NCI-H82 (cell line): ENCODE results near the gene ACTBL2.
"Not testable (repeated sequence)": the region's sequence is repeated elsewhere in the genome, so short reads cannot be mapped to it uniquely, and the experiment has no call there.

ENCODE experiments used
- DNase-seq: peaks from one replicate; lab custom pipeline; 2025; lab: John Stamatoyannopoulos, UW

ACTBL2 gene

GRCh38 chr5:57482671-57483106 lies at the start of gene ACTBL2:
ACTBL2 (minus strand) TSS chr5:57482811; CDS start chr5:57482707, 104 bp downstream.
- DNase-seq: no peak

GRCh38 chr5:57531333-57531732 lies 48.7 kb upstream of the ACTBL2 start:
- DNase-seq: no peak

GRCh38 chr5:57529864-57530263 lies 47.3 kb upstream of the ACTBL2 start:
- no peak for DNase-seq

- no peak for DNase-seq
Measured at GRCh38 chr5:57527870-57528269, 45.3 kb upstream of the ACTBL2 start.

- DNase-seq: no peak
Measured at GRCh38 chr5:57524348-57525060, 41.9 kb upstream of the ACTBL2 start.

- DNase-seq: not testable (repeated sequence)
Measured at GRCh38 chr5:57522477-57522876, 39.9 kb upstream of the ACTBL2 start.

GRCh38 chr5:57518415-57518814 lies 35.8 kb upstream of the ACTBL2 start:
- not testable (repeated sequence) for DNase-seq

- peak; percentile 12 for DNase-seq
Measured at GRCh38 chr5:57517250-57517649, 34.6 kb upstream of the ACTBL2 start.

- DNase-seq: no peak
Measured at GRCh38 chr5:57513785-57514184, 31.2 kb upstream of the ACTBL2 start.

GRCh38 chr5:57511321-57511720 lies 28.7 kb upstream of the ACTBL2 start:
- DNase-seq: no peak

- DNase-seq: no peak
Measured at GRCh38 chr5:57509501-57510260, 27.1 kb upstream of the ACTBL2 start.

GRCh38 chr5:57508211-57508610 lies 25.6 kb upstream of the ACTBL2 start:
- no peak for DNase-seq

- DNase-seq: peak; percentile 88
Measured at GRCh38 chr5:57505272-57506200, 22.9 kb upstream of the ACTBL2 start.

- DNase-seq: no peak
Measured at GRCh38 chr5:57504357-57504756, 21.7 kb upstream of the ACTBL2 start.

GRCh38 chr5:57503433-57503832 lies 20.8 kb upstream of the ACTBL2 start:
- no peak for DNase-seq

- no peak for DNase-seq
Measured at GRCh38 chr5:57501414-57502201, 19.0 kb upstream of the ACTBL2 start.

GRCh38 chr5:57499262-57500050 lies 16.8 kb upstream of the ACTBL2 start:
- DNase-seq: peak; percentile 71

- DNase-seq: no peak
Measured at GRCh38 chr5:57497733-57498132, 15.1 kb upstream of the ACTBL2 start.

GRCh38 chr5:57495285-57496086 lies 12.9 kb upstream of the ACTBL2 start:
- no peak for DNase-seq
